ENCODE measurements around the gene GRB14. TPM values are rescaled to one million over a fixed set of nuclear protein-coding genes. Genes with fewer than 3 reads are reported as not detected.

The GRB14 gene
- total RNA-seq, 4 donors from 2014 or later: 3.3 to 4.4 TPM; not detected in 2

- H3K36me3 ChIP-seq: no peaks in the 10 kb centered on the region
- no peak overlapping the region for H3K4me3 ChIP-seq
- intact Hi-C loops (cut with DNase I; ENCODE audit: low total_unique reads): no loop called here
- no peak for TF ChIP-seq POLR2A (IDR thresholded peaks at IDR 0.05)
- no peak for TF ChIP-seq CTCF (IDR thresholded peaks at IDR 0.05)
- no peak for DNase-seq
- no peaks in the 10 kb centered on the region for H3K9me3 ChIP-seq
- H3K27me3 ChIP-seq: no peaks in the 10 kb centered on the region
- no peak overlapping the region for H3K27ac ChIP-seq
- no peaks in the 10 kb centered on the region for H3K4me1 ChIP-seq
Measured at GRCh38 chr2:164600763-164601162, 20.5 kb downstream of the GRB14 start.

- H3K4me3 ChIP-seq: no peak overlapping the region
- no peaks in the 10 kb centered on the region for H3K4me1 ChIP-seq
- TF ChIP-seq POLR2A (IDR thresholded peaks at IDR 0.05) (no peak), CTCF (IDR thresholded peaks at IDR 0.05) (peak in 1 of 4 experiments; percentile 9)
- intact Hi-C loops (cut with DNase I; ENCODE audit: low total_unique reads): no loop called here
- DNase-seq: no peak
- H3K36me3 ChIP-seq: no peaks in the 10 kb centered on the region
- H3K9me3 ChIP-seq: no peaks in the 10 kb centered on the region
- H3K27ac ChIP-seq: no peak overlapping the region
- H3K27me3 ChIP-seq: no peaks in the 10 kb centered on the region
Measured at GRCh38 chr2:164599954-164600589, 21.2 kb downstream of the GRB14 start.

GRCh38 chr2:164597983-164598382 is 23.3 kb downstream of the GRB14 start:
- Histone ChIP-seq H3K4me3 (no peak overlapping the region), H3K27ac (no peak overlapping the region), H3K36me3 (no peaks in the 10 kb centered on the region), H3K9me3 (no peaks in the 10 kb centered on the region), H3K4me1 (no peaks in the 10 kb centered on the region), H3K27me3 (no peaks in the 10 kb centered on the region)
- intact Hi-C loops (cut with DNase I; ENCODE audit: low total_unique reads): no loop called here
- no peak for DNase-seq
- no peak for TF ChIP-seq POLR2A (IDR thresholded peaks at IDR 0.05)
- TF ChIP-seq CTCF (IDR thresholded peaks at IDR 0.05): no peak

- no peaks in the 10 kb centered on the region for H3K9me3 ChIP-seq
- no peak for DNase-seq
- no peaks in the 10 kb centered on the region for H3K27me3 ChIP-seq
- no peak overlapping the region for H3K4me3 ChIP-seq
- intact Hi-C loops (cut with DNase I; ENCODE audit: low total_unique reads): no loop called here
- H3K27ac ChIP-seq: no peak overlapping the region
- TF ChIP-seq CTCF (IDR thresholded peaks at IDR 0.05) (no peak), POLR2A (IDR thresholded peaks at IDR 0.05) (no peak)
- no peaks in the 10 kb centered on the region for H3K36me3 ChIP-seq
- no peaks in the 10 kb centered on the region for H3K4me1 ChIP-seq
Measured at GRCh38 chr2:164595031-164595430, 26.3 kb downstream of the GRB14 start.

GRCh38 chr2:164593959-164594358 is 27.3 kb downstream of the GRB14 start:
- intact Hi-C loops (cut with DNase I; ENCODE audit: low total_unique reads): no loop called here
- DNase-seq: no peak
- no peaks in the 10 kb centered on the region for H3K27me3 ChIP-seq
- no peak for TF ChIP-seq POLR2A (IDR thresholded peaks at IDR 0.05)
- no peak for TF ChIP-seq CTCF (IDR thresholded peaks at IDR 0.05)
- H3K4me1 ChIP-seq: no peaks in the 10 kb centered on the region
- no peaks in the 10 kb centered on the region for H3K9me3 ChIP-seq
- no peak overlapping the region for H3K27ac ChIP-seq
- no peaks in the 10 kb centered on the region for H3K36me3 ChIP-seq
- no peak overlapping the region for H3K4me3 ChIP-seq

Data from uterus (tissue), 4 donors.